Body of pancreas (tissue), 4 donors: ENCODE measurements around the gene UBN1. TPM values are rescaled to one million over a fixed set of nuclear protein-coding genes. Genes with fewer than 3 reads are reported as not detected.

Source experiments
- ATAC-seq: fragments of 150-250 bp; one replicate; pipeline ENCODE4 v1.9.1; 2016
- DNase-seq, 4 donors: peaks; one replicate each; pipeline ENCODE4 v3.0.0-alpha.2; 2019
- H3K27ac ChIP-seq, 4 donors: fragments of 200-600 bp; sonication (generic); 1 replicate in 3 of 4; 2 replicates in 1 of 4; pipeline versions ENCODE4 v1.5.1 to v1.6.1; 2016 to 2019; ENCODE audit warnings: mild to moderate bottlenecking in 1 of 4, mixed read lengths in 1 of 4, moderate library complexity in 1 of 4
- H3K27me3 ChIP-seq, 2 donors: fragments of 200-600 bp; sonication (generic); one replicate each; pipeline ENCODE4 v1.6.0; 2016; ENCODE audit warnings: mild to moderate bottlenecking in 1 of 2
- H3K36me3 ChIP-seq, 2 donors: fragments of 200-600 bp; sonication (generic); replicated peaks in 1 of 2; 2 replicates each; pipeline ENCODE4 v1.5.1; 2016; ENCODE audit warnings: low read depth in 2 of 2; ENCODE audit not compliant: insufficient read depth in 1 of 2
- H3K4me1 ChIP-seq: fragments of 200-600 bp; sonication (generic); one replicate; pipeline ENCODE4 v1.6.0; 2016
- H3K4me3 ChIP-seq, 2 donors: fragments of 200-600 bp; sonication (generic); 1 replicate in 1 of 2; 2 replicates in 1 of 2; pipeline ENCODE4 v1.5.1; 2016 to 2019
- H3K9me3 ChIP-seq, 3 donors: fragments of 200-600 bp; sonication (generic); 1 replicate in 2 of 3; 2 replicates in 1 of 3; pipeline ENCODE4 v1.5.1; 2016
- CTCF ChIP-seq, 7 experiments: fragments of 450-650 bp in 4 of 7; fragments of 200-600 bp in 3 of 7; sonication (generic) in 3 of 7; IDR thresholded peaks; one replicate each; pipeline ENCODE4 v1.5.1; 2016 to 2019; ENCODE audit warnings: antibody characterized with exemption in 7 of 7
- POLR2A ChIP-seq, 3 donors: fragments of 450-650 bp; IDR thresholded peaks; one replicate each; pipeline ENCODE4 v1.6.1; 2016; ENCODE audit warnings: antibody characterized with exemption in 3 of 3, mild to moderate bottlenecking in 2 of 3
- WGBS, 2 donors: methylation state at CpG; one replicate each; pipeline ENCODE4 v1.1.5; 2017; 5-methylcytosine and 5-hydroxymethylcytosine counted together
- intact Hi-C: fragments of 100-400 bp; cut with DNase I; formaldehyde crosslinking; loops from one replicate; pipeline ENCODE4 v1.15.1; 2023
- total RNA-seq, 2 donors: library from RNA; depleted of rRNA; stranded (reverse); fragments of >200 nt; gene quantifications; one replicate each; pipeline ENCODE4 v1.1.0, GENCODE V29; 2016

The UBN1 gene
- total RNA-seq, 2 donors from 2014 or later: 20.8 to 41.2 TPM

GRCh38 chr16:4799171-4799855 is 48.0 kb upstream of the UBN1 start:
- Histone ChIP-seq H3K27ac (peak overlapping the region in 1 of 4 donors; percentile 80), H3K4me1 (peaks cover 57% of the 10 kb centered on the region), H3K9me3 (no peaks in the 10 kb centered on the region), H3K27me3 (no peaks in the 10 kb centered on the region), H3K36me3 (no peaks in the 10 kb centered on the region), H3K4me3 (no peak overlapping the region)
- 90 to 92% methylated on average over 6 to 16 of the region's 19 CpGs for WGBS, 2 donors
- ATAC-seq (no peak), DNase-seq (no peak)
- no peak for TF ChIP-seq POLR2A (IDR thresholded peaks at IDR 0.05)
- no peak for TF ChIP-seq CTCF (IDR thresholded peaks at IDR 0.05)
- intact Hi-C loops: no loop called here

- Histone ChIP-seq H3K4me3 (no peak overlapping the region), H3K27me3 (no peaks in the 10 kb centered on the region), H3K36me3 (peaks cover 0 to 2% of the 10 kb centered on the region in 2 donors), H3K9me3 (no peaks in the 10 kb centered on the region), H3K4me1 (peaks cover 52% of the 10 kb centered on the region), H3K27ac (peak overlapping the region in 3 of 4 donors; percentile 26 to 91 (median 80))
- no peak for ATAC-seq
- peak in 1 of 3 donors; percentile 29 for TF ChIP-seq POLR2A (IDR thresholded peaks at IDR 0.05)
- TF ChIP-seq CTCF (IDR thresholded peaks at IDR 0.05): no peak
- peak; percentile 77 to 89 (median 86) for DNase-seq
- 38 to 55% methylated on average over 12 to 17 of the region's 17 CpGs for WGBS, 2 donors
- intact Hi-C loops: no loop called here
Observed at GRCh38 chr16:4800290-4801041, 46.8 kb upstream of the UBN1 start.

- peaks cover 45% of the 10 kb centered on the region for H3K4me1 ChIP-seq
- TF ChIP-seq CTCF (IDR thresholded peaks at IDR 0.05) (no peak), POLR2A (IDR thresholded peaks at IDR 0.05) (no peak)
- intact Hi-C loops: no loop called here
- DNase-seq: peak in 1 of 4 donors; percentile 28
- peak overlapping the region; percentile 80 to 91 (median 85) for H3K27ac ChIP-seq
- no peaks in the 10 kb centered on the region for H3K9me3 ChIP-seq
- peak overlapping the region in 1 of 2 donors; percentile 97 for H3K4me3 ChIP-seq
- ATAC-seq: no peak
- no peaks in the 10 kb centered on the region for H3K27me3 ChIP-seq
- peaks cover 0 to 2% of the 10 kb centered on the region in 2 donors for H3K36me3 ChIP-seq
- WGBS, 2 donors: 32 to 33% methylated on average over 14 to 28 of the region's 29 CpGs
Observed at GRCh38 chr16:4801051-4801961, 46.0 kb upstream of the UBN1 start.

DNA sequence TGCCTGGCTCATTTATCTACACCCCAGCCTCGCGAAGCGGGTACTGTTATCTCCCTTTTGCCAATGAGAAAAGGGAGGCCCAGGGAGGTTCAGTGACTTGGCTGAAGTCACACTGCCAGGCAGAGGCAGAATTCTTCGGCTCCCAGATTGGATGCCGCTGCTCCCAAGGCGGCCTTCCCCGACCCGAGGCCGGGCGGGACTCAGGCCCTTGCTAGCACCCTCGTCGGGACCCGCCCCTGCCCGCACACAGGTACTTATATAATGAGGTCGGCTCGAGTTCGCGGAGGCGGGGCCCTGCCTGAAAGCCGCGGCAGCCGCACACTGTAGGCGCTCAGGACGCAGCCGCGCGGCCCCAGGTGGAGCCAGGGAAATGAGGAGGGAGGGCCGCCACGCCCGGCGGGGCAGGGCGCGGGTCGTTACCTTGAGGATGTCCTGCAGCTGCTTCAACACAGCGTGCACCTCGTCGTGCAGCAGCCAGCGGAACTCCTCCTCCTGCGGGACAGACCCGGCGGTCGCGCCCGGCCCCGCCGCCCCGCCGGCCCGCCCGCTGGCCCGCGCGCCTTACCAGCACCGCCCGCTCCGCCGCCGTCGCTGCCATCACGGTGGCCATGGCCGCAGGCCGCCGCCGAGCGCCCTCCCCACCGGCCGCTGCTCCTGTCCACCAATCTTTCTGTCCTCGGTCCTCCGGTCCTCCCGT is 45.2 kb upstream of the UBN1 start, which contains the start of gene ROGDI:
Gene ROGDI, minus strand, starts transcription at position 672 of the 697 bp plus-strand sequence. Its CDS starts 62 bp downstream, at position 610.
- WGBS, 2 donors: 0 to 1% methylated on average over 3 to 70 of the region's 70 CpGs
- intact Hi-C loops: no loop called here
- Histone ChIP-seq H3K27me3 (no peaks in the 10 kb centered on the region), H3K36me3 (peaks cover 0 to 2% of the 10 kb centered on the region in 2 donors), H3K4me3 (peak within 1 kb of the TSS; percentile 57 to 97), H3K9me3 (no peaks in the 10 kb centered on the region), H3K27ac (peak within 1 kb of the TSS; percentile 80 to 91 (median 85)), H3K4me1 (peaks cover 37% of the 10 kb centered on the region)
- DNase-seq (peak; percentile 91 to 96 (median 94)), ATAC-seq (peak; percentile 76)
- no peak for TF ChIP-seq CTCF (IDR thresholded peaks at IDR 0.05)
- TF ChIP-seq POLR2A (IDR thresholded peaks at IDR 0.05): peak; percentile 46 to 77 (median 74)
